HG02798 (cell line): ENCODE measurements around the gene BANP.
"Not testable (repeated sequence)": the region's sequence is repeated elsewhere in the genome, so short reads cannot be mapped to it uniquely, and the experiment has no call there.

ENCODE experiments used
- ATAC-seq: cut with Tn5 transposase; IDR thresholded peaks from one replicate; pipeline ENCODE4 v1.9.1; 2021; ENCODE audit warnings: mild to moderate bottlenecking; ENCODE audit not compliant: unreplicated experiment, poor library complexity

BANP gene

GRCh38 chr16:88025828-88026555 lies 74.8 kb downstream of the BANP start:
- not testable (repeated sequence) for ATAC-seq

- no peak for ATAC-seq
These were observed 76.0 kb downstream of the BANP start for GRCh38 chr16:88026964-88027938.

DNA sequence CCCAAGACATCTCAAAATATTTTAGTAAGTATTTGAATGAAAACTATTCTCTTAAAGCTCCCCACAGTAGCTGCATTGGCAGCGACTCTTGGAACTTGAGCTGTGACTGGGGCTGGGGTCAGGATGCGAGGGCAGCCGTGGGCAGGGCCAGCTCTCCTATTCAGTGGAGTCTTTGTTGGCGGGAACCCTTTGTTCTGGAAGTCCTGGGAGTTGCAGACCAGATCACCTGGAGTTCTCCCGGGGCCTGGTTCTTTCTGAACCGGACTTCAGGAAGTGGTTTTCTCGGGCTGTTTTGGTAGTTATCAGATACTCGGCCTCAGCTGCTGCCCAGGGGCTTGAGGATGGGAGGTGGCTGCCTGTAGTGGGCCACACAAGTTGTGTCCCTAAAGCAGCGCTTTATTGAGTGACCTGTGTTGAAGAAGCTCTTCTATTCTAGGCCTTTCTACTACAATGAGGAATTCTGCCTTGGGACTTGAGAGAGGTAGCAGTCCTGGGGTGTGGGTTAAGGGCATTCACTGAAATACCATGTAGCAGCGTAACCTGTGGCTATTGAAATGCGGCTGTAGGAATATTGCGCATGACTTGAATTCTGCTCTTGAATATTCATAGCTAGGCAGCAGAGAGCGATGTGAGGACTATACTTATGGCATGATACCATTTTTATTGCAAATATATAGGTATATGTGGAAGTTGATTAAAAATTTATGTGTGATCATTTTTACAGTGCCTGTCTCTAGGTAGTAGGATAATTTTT lies 77.1 kb downstream of the BANP start:
- not testable (repeated sequence) for ATAC-seq

- ATAC-seq: no peak
These were observed 79.3 kb downstream of the BANP start for GRCh38 chr16:88030498-88030897.

DNA sequence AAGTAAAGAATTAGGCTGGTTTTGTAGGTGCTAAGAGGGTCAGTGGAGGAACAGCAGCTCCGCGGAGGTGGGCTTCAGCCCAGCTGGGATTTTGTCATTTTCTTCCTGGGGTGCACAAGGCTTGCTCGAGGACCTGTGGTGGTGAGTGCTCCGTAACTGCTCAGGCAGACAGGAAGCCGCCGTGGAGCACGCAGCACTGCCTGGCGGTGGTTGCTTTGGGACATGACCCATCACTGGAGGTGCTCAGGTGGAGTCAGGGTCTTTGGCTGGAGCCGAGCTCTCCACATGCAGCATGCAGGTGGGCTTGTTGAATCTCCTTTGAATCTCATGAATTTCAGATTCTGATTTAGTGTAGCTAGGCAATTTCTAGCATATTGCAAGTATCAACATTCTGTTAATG lies 79.7 kb downstream of the BANP start:
- not testable (repeated sequence) for ATAC-seq

- ATAC-seq: not testable (repeated sequence)
These were observed 81.9 kb downstream of the BANP start for GRCh38 chr16:88033003-88033740.

GRCh38 chr16:88034770-88035169 lies 83.5 kb downstream of the BANP start:
- ATAC-seq: no peak

DNA sequence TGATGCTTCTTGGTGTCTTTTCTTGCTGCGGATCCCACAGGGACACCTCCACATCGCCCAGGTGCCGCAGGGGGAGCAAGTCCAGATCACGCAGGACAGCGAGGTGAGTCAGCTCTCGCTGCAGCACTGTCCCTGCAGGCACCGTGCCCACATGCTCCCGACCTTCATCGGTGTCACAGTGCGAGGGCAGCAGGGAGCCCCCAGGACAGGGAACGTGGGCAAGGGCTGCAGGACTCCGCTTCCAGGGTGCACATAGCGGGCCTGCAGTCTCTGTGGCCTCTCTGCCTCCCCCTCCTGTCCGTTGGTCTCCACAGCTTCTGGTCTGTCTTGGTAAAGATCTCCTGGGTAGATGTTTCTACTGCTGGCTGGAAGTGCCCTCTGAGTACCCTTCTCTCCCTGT lies 84.1 kb downstream of the BANP start:
- ATAC-seq: no peak

- ATAC-seq: not testable (repeated sequence)
These were observed 84.8 kb downstream of the BANP start for GRCh38 chr16:88035884-88036639.

DNA sequence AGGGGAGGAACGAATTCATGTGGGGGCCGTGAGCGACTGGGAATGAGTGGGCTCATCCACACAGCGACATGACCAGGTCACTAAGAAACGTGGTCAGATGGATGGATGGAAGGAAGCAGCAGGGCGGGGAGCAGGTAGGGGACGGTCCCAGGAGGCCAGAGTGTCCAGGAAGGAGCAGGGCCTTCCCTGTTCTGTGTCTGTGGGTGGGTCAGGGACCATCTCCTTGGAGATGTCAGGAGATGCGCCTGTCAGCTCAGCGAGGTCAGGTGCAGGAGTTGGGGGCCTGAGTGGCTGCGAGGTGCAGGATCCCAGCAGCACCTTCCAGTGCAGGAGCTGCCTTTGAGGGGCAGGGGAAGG lies 85.4 kb downstream of the BANP start:
- ATAC-seq: not testable (repeated sequence)

GRCh38 chr16:88037359-88037758 lies 86.1 kb downstream of the BANP start:
- ATAC-seq: not testable (repeated sequence)

- ATAC-seq: not testable (repeated sequence)
These were observed 86.8 kb downstream of the BANP start for GRCh38 chr16:88037876-88038525.

DNA sequence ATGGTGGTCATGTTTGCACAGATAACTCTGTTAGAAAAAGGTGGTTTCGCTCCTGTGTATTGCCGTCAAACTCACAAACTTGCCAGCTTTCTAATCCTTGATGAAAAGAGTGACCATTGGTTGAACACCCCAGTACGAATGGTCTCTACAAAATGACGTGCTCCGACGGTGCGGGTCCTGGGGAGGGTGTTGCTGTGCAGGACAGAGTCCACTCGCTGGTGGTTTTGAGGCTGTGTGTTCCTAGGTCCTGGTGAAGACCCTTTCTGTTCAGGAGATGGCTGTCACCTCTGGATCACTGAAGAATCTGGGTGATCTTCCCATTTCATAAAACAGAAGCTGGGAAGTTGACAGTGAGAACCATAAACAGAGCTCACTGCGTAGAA lies 87.3 kb downstream of the BANP start:
- not testable (repeated sequence) for ATAC-seq

- ATAC-seq: no peak
These were observed 88.4 kb downstream of the BANP start for GRCh38 chr16:88039591-88039990.

- not testable (repeated sequence) for ATAC-seq
These were observed 89.1 kb downstream of the BANP start for GRCh38 chr16:88040196-88040876.

DNA sequence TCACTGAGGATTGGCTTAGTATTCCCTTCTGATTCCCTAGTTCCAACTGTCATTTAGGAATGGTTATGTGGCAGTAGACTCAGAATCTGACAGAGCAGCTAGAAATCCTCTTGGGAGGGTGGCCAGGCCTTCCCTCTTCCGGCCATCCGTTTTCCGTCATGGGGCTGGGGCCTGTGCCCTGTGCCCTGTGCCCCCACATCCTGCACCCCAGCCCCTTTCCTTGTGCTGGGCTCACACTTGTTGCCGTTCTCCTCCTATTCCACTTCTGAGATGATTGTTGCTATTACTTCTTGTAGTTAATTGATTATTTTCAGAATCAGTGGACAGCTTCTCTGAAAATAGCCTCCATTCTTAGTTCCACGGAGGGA lies 89.6 kb downstream of the BANP start:
- not testable (repeated sequence) for ATAC-seq

DNA sequence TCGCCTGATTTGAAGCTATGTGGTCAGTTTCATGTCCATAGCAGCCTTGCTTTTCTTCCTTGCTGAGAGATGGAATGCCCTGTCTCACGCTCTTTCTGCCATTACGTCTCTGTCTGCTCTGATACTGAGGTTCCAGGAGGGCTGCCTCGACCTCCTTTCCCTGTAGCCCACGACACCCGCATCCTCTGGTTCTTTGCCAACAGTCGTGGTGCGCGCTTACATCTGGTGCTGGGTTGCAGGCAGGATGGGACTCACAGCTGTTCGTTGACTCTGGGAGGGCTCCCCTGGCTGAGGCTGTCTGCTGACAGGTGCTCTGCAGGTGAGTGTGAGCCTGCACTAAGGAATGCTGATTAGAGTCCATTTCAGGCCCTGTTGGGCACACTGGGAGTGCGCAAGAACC lies 90.3 kb downstream of the BANP start:
- not testable (repeated sequence) for ATAC-seq

DNA sequence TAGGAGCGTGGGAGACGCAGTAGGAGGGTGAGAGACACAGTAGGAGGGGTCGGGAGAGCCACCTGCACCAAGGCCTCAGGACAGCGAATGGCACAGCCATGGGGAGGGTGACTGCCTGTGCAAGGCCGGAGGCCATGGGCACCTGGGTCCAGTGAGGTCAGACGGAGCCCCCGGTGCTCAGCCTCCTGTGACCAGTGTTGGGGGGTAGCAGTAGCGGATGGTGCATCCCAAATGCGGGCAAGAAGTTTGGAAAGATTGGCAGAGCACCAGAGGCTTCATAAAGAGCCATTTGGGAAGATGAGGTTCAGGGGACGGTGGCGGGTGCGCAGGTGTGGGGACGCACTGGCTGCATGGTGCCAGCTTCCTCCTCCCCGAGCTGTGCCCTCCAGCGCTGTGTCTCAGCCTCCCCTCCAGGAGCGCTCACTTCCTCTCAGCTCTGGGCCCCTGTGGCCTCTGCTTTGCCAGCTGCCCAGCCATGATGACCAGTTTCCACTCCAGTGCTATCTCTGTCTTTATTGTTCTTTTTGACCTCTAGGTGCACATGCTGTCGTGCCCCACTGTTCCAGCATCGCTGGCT lies 90.8 kb downstream of the BANP start:
- not testable (repeated sequence) for ATAC-seq
